ENCODE measurements around the gene DDX10. TPM values are rescaled to one million over a fixed set of nuclear protein-coding genes. Genes with fewer than 3 reads are reported as not detected.

DDX10 gene
- total and polyA plus RNA-seq, 2 of the 8 experiments (the other 6 are each of a cell fraction or from before 2014, with no cell fraction given): 49.2 to 52.2 TPM

GRCh38 chr11:108662700-108663099 lies 2.2 kb upstream of the DDX10 start:
- Histone ChIP-seq H3K9me3 (ENCODE audit: insufficient read depth in 2 of 2, low read depth in 1 of 2, low read length in 1 of 2) (no peaks in the 10 kb centered on the region), H3K79me2 (ENCODE audit: control insufficient read depth in 1 of 2, insufficient read depth in 2 of 2, low read length in 2 of 2) (peaks cover 11 to 26% of the 10 kb centered on the region in 2 experiments), H3K23ac (ENCODE audit: insufficient read length) (no peak overlapping the region), H3K36me3 (ENCODE audit: control insufficient read depth in 2 of 4, insufficient read depth in 4 of 4, low read length in 3 of 4) (peaks cover 0 to 6% (median 1%) of the 10 kb centered on the region in 4 experiments; a peak in 3 of 8 replicates), H3K27ac (ENCODE audit: low read depth, low read length) (no peak overlapping the region), H2BK12ac (ENCODE audit: low read depth, low read length) (no peak overlapping the region), H3K4me1 (replicated peaks in 1 of 4; ENCODE audit: control insufficient read depth in 3 of 4, insufficient read depth in 4 of 4, low read length in 3 of 4) (peaks cover 0 to 6% (median 4%) of the 10 kb centered on the region in 4 experiments; a peak in 4 of 7 replicates), H4K91ac (replicated peaks; ENCODE audit: insufficient read length, low read length) (no peak overlapping the region), H3K18ac (ENCODE audit: extremely low read depth, low read length) (no peak overlapping the region), H2BK5ac (ENCODE audit: low read depth, low read length) (no peak overlapping the region), H3K4me2 (ENCODE audit: insufficient read depth in 1 of 2, low read depth in 2 of 2, low read length in 2 of 2) (no peak overlapping the region), H2BK120ac (replicated peaks; ENCODE audit: low read depth, low read length) (no peak overlapping the region), H2AK5ac (ENCODE audit: low read depth, low read length) (no peak overlapping the region), H3K4me3 (ENCODE audit: extremely low read depth in 1 of 4, insufficient read depth in 2 of 4, low read depth in 3 of 4, low read length in 4 of 4) (no peak overlapping the region), H3K4ac (replicated peaks; ENCODE audit: insufficient read length, low read depth, low read length) (no peak overlapping the region), H2AFZ (ENCODE audit: low read length) (no peak overlapping the region), H3K23me2 (ENCODE audit: low read depth, low read length) (no peaks in the 10 kb centered on the region), H3K14ac (ENCODE audit: insufficient read length) (no peak overlapping the region), H3K9ac (replicated peaks in 1 of 4; ENCODE audit: extremely low read depth in 1 of 4, low read depth in 3 of 4, low read length in 3 of 4) (no peak overlapping the region), H4K5ac (ENCODE audit: insufficient read length, low read depth, low read length) (no peak overlapping the region), H2BK20ac (ENCODE audit: low read length) (no peak overlapping the region), H3K56ac (replicated peaks; ENCODE audit: insufficient read length, low read depth, low read length) (no peak overlapping the region), H3K27me3 (replicated peaks in 1 of 4; ENCODE audit: control insufficient read depth in 3 of 4, extremely low read depth in 1 of 4, insufficient read depth in 3 of 4, low read length in 3 of 4) (no peaks in the 10 kb centered on the region), H4K20me1 (replicated peaks in 1 of 2; ENCODE audit: control insufficient read depth in 1 of 2, insufficient read depth in 2 of 2, low read length in 2 of 2) (peaks cover 1 to 5% of the 10 kb centered on the region in 2 experiments), H2BK15ac (ENCODE audit: low read length) (no peak overlapping the region), H3K79me1 (ENCODE audit: low read depth, low read length) (peaks cover 2% of the 10 kb centered on the region; the same call in 1 of the 2 replicates), H4K8ac (ENCODE audit: extremely low read depth, insufficient read depth, low read length) (no peak overlapping the region)
- 93% methylated on average over 4 of the region's 4 CpGs; no CpG with 5 or more reads in 1 of the 2 experiments for WGBS, 2 experiments (ENCODE audit: extremely low coverage in 1 of 2, insufficient coverage in 1 of 2, insufficient read length in 1 of 2, insufficient replicate concordance in 2 of 2, low coverage in 1 of 2, low lambda C conversion rate in 2 of 2, missing lambda C conversion rate in 1 of 2)
- ChIA-PET CTCF (ENCODE audit: partially characterized antibody) (no interaction called here), POLR2A (ENCODE audit: partially characterized antibody) (no interaction called here)
- no peak for FAIRE-seq
- no peak for DNase-seq (ENCODE audit: low read depth in 1 of 2, low spot score in 2 of 2)
- TF ChIP-seq RXRA (IDR thresholded peaks at IDR 0.05; ENCODE audit: insufficient read depth, low read depth, low read length) (no peak), TCF12 (IDR thresholded peaks at IDR 0.05; ENCODE audit: low read depth, low read length) (no peak), CEBPB (IDR thresholded peaks at IDR 0.05; ENCODE audit: low read depth, low read length) (no peak), NANOG (IDR thresholded peaks at IDR 0.05; ENCODE audit: insufficient read depth, low read depth, low read length, poor library complexity, severe bottlenecking) (no peak), SIRT6 (IDR thresholded peaks at IDR 0.05; ENCODE audit: low read length) (no peak), SIN3A (conservative IDR thresholded peaks at IDR 0.05 in 1 of 2, IDR thresholded peaks at IDR 0.05 in 1 of 2; ENCODE audit: low read depth in 1 of 2, low read length in 2 of 2) (no peak), EP300 (IDR thresholded peaks at IDR 0.05; ENCODE audit: borderline replicate concordance in 1 of 2, low read depth in 2 of 2, low read length in 2 of 2) (no peak), KDM5A (IDR thresholded peaks at IDR 0.05; ENCODE audit: low read length) (no peak), CBX5 (IDR thresholded peaks at IDR 0.05; ENCODE audit: low read depth, low read length) (no peak), SRF (IDR thresholded peaks at IDR 0.05; ENCODE audit: low read depth, low read length) (no peak), RNF2 (IDR thresholded peaks at IDR 0.05; ENCODE audit: borderline replicate concordance, low read depth, low read length, missing control alignments, poor library complexity, severe bottlenecking) (no peak), ASH2L (IDR thresholded peaks at IDR 0.05; ENCODE audit: low read length) (no peak), SP4 (IDR thresholded peaks at IDR 0.05; ENCODE audit: low read length) (no peak), CHD2 (IDR thresholded peaks at IDR 0.05; ENCODE audit: low read length) (no peak)

All from H1 (cell line).